GM23338 (cell line): ENCODE measurements around the gene EPHA3. TPM values are rescaled to one million over a fixed set of nuclear protein-coding genes. Genes with fewer than 3 reads are reported as not detected.

ENCODE experiments used
- ATAC-seq: fragments of 200-7000 bp; cut with Tn5 transposase; 3 replicates; pipeline ENCODE4 v1.9.1; 2020
- DNase-seq: peaks from one replicate; pipeline ENCODE4 v3.0.0-alpha.2; 2015; ENCODE audit warnings: low spot score
- H2AFZ ChIP-seq: fragments of 200-600 bp; sonication (generic); 2 replicates; pipeline ENCODE4 v1.8.0; 2016; ENCODE audit warnings: antibody characterized with exemption, mild to moderate bottlenecking, moderate library complexity
- H3F3A ChIP-seq: fragments of 200-600 bp; sonication (generic); replicated peaks from 2 replicates; pipeline ENCODE4 v1.8.0; 2017; ENCODE audit warnings: antibody characterized with exemption, mixed run types, low read depth
- H3K27ac ChIP-seq: fragments of 200-600 bp; sonication (generic); 2 replicates; pipeline ENCODE4 v1.6.1; 2016; ENCODE audit warnings: low read depth
- H3K27me3 ChIP-seq: fragments of 200-600 bp; sonication (generic); 2 replicates; pipeline ENCODE4 v1.8.0; 2016; ENCODE audit warnings: mild to moderate bottlenecking, mixed run types, moderate library complexity; ENCODE audit not compliant: insufficient read depth
- H3K36me3 ChIP-seq: fragments of 200-600 bp; sonication (generic); 2 replicates; pipeline ENCODE4 v1.8.0; 2016; ENCODE audit warnings: mild to moderate bottlenecking; ENCODE audit not compliant: insufficient read depth
- H3K4me1 ChIP-seq: fragments of 200-600 bp; sonication (generic); 2 replicates; pipeline ENCODE4 v1.8.0; 2016; ENCODE audit warnings: mild to moderate bottlenecking, moderate library complexity; ENCODE audit not compliant: insufficient read depth
- H3K4me2 ChIP-seq: fragments of 200-600 bp; sonication (generic); 2 replicates; pipeline ENCODE4 v1.7.1; 2017; ENCODE audit warnings: mixed run types
- H3K4me3 ChIP-seq: fragments of 200-600 bp; sonication (generic); 2 replicates; pipeline ENCODE4 v1.6.1; 2016; ENCODE audit warnings: mixed run types
- H3K79me2 ChIP-seq: fragments of 200-600 bp; sonication (generic); replicated peaks from 2 replicates; pipeline ENCODE4 v1.8.0; 2017; ENCODE audit warnings: mild to moderate bottlenecking; ENCODE audit not compliant: insufficient read depth
- H3K9me2 ChIP-seq: fragments of 200-600 bp; sonication (generic); 2 replicates; pipeline ENCODE4 v1.8.0; 2017; ENCODE audit not compliant: insufficient read depth
- H4K20me1 ChIP-seq: fragments of 200-600 bp; sonication (generic); replicated peaks from 2 replicates; pipeline ENCODE4 v1.8.0; 2017; ENCODE audit warnings: mild to moderate bottlenecking; ENCODE audit not compliant: insufficient read depth
- H3K27ac Mint-ChIP-seq: 2 replicates; pipeline ENCODE4 v1.8.0; 2020; ENCODE audit warnings: inconsistent platforms, mild to moderate bottlenecking, moderate library complexity, mixed read lengths
- H3K27me3 Mint-ChIP-seq: 3 replicates; pipeline ENCODE4 v1.8.0; 2022; ENCODE audit warnings: low read depth, mild to moderate bottlenecking, moderate library complexity, mixed read lengths, inconsistent platforms; ENCODE audit not compliant: insufficient read depth, poor library complexity
- H3K36me3 Mint-ChIP-seq: 3 replicates; pipeline ENCODE4 v1.8.0; 2021; ENCODE audit warnings: low read depth, mild to moderate bottlenecking, inconsistent platforms, moderate library complexity, mixed read lengths
- H3K4me1 Mint-ChIP-seq: 3 replicates; pipeline ENCODE4 v1.8.0; 2020; ENCODE audit warnings: mild to moderate bottlenecking, inconsistent platforms, mixed read lengths
- H3K4me3 Mint-ChIP-seq: 3 replicates; pipeline ENCODE4 v1.8.0; 2021; ENCODE audit warnings: moderate library complexity, mild to moderate bottlenecking, inconsistent platforms, mixed read lengths
- H3K9me3 Mint-ChIP-seq: 3 replicates; pipeline ENCODE4 v1.8.0; 2020; ENCODE audit warnings: moderate library complexity, mild to moderate bottlenecking, inconsistent platforms, mixed read lengths
- CREB1 ChIP-seq: fragments of 250-450 bp; sonication (Bioruptor Pico); IDR thresholded peaks from 2 replicates; pipeline ENCODE4 v1.5.0; 2020; ENCODE audit warnings: low read depth, mild to moderate bottlenecking, moderate library complexity
- CTCF ChIP-seq, 2 experiments: fragments of 200-600 bp in 1 of 2; sonication (generic) in 1 of 2; conservative IDR thresholded peaks; 2 replicates each; pipeline versions ENCODE4 v1.5.1 to v1.6.1; 2016 to 2017; ENCODE audit warnings: antibody characterized with exemption in 2 of 2, low read depth in 2 of 2, mild to moderate bottlenecking in 2 of 2, moderate library complexity in 1 of 2
- ETS1 ChIP-seq: IDR thresholded peaks from 2 replicates; pipeline ENCODE4 v1.6.1; 2016; ENCODE audit warnings: antibody characterized with exemption
- EZH2 ChIP-seq: fragments of 200-600 bp; sonication (generic); IDR thresholded peaks from one replicate; pipeline ENCODE4 v1.8.0; 2017; ENCODE audit warnings: antibody characterized with exemption, mild to moderate bottlenecking, low read depth; ENCODE audit not compliant: unreplicated experiment
- EZH2phosphoT487 ChIP-seq: fragments of 200-600 bp; sonication (generic); IDR thresholded peaks from one replicate; pipeline ENCODE4 v1.8.1; 2018; ENCODE audit warnings: antibody characterized with exemption; ENCODE audit not compliant: unreplicated experiment
- JUNB ChIP-seq: IDR thresholded peaks from one replicate; pipeline ENCODE4 v1.6.1; 2016; ENCODE audit warnings: antibody characterized with exemption; ENCODE audit not compliant: unreplicated experiment
- NANOG ChIP-seq: IDR thresholded peaks from 2 replicates; pipeline ENCODE4 v1.6.1; 2016; ENCODE audit warnings: antibody characterized with exemption, borderline replicate concordance
- POLR2AphosphoS5 ChIP-seq: IDR thresholded peaks from 2 replicates; pipeline ENCODE4 v1.6.1; 2016; ENCODE audit warnings: antibody characterized with exemption, low read depth
- REST ChIP-seq: IDR thresholded peaks from one replicate; pipeline ENCODE4 v1.6.1; 2018; ENCODE audit warnings: antibody characterized with exemption; ENCODE audit not compliant: unreplicated experiment
- ZNF114 ChIP-seq: fragments of 250-450 bp; sonication (Bioruptor Pico); IDR thresholded peaks from 2 replicates; pipeline ENCODE4 v1.5.0; 2020; ENCODE audit warnings: mild to moderate bottlenecking, moderate library complexity
- ZNF331 ChIP-seq: fragments of 250-450 bp; sonication (Bioruptor Pico); IDR thresholded peaks from 2 replicates; pipeline ENCODE4 v1.5.0; 2020; ENCODE audit warnings: low read depth, mild to moderate bottlenecking, moderate library complexity
- ZNF462 ChIP-seq: fragments of 250-450 bp; sonication (Bioruptor Pico); IDR thresholded peaks from 2 replicates; pipeline ENCODE4 v1.5.0; 2020; ENCODE audit warnings: mild to moderate bottlenecking, moderate library complexity
- polyA plus RNA-seq: library from polyadenylated mRNA; unstranded; fragments of >200 nt; fragmentation: Nextera tagmentation; extraction: Ambion mirVana; gene quantifications from 2 replicates; pipeline ENCODE4 v1.2.1, GENCODE V29; 2016
- total RNA-seq: library from RNA; depleted of rRNA; stranded (reverse); fragments of >200 nt; shearing (Covaris generic); gene quantifications from 2 replicates; pipeline ENCODE4 v1.2.3, GENCODE V29; 2014

Gene EPHA3
- total and polyA plus RNA-seq, 2 experiments from 2014 or later: 0.05 to 0.21 TPM

GRCh38 chr3:89503891-89504391 lies 396.5 kb downstream of the EPHA3 start:
- DNase-seq (no peak), ATAC-seq (no peak)
- TF ChIP-seq ZNF331 (no peak), NANOG (no peak), REST (no peak), ZNF114 (CRISPR knock-in tag) (no peak), ETS1 (no peak), EZH2 (no peak), POLR2AphosphoS5 (no peak), CTCF (conservative IDR thresholded peaks at IDR 0.05; ENCODE audit: low read depth in 2 of 2) (no peak), ZNF462 (CRISPR knock-in tag) (no peak), CREB1 (CRISPR knock-in tag) (no peak), JUNB (no peak), EZH2phosphoT487 (no peak)
- H4K20me1 ChIP-seq: no peaks in the 10 kb centered on the region
- no peaks in the 10 kb centered on the region for H3K9me2 ChIP-seq
- Mint-ChIP-seq H3K4me1 (no peaks in the 10 kb centered on the region), H3K36me3 (no peaks in the 10 kb centered on the region), H3K27ac (no peak overlapping the region), H3K9me3 (no peaks in the 10 kb centered on the region), H3K4me3 (no peak overlapping the region), H3K27me3 (no peaks in the 10 kb centered on the region)
- H3K4me2 ChIP-seq: no peak overlapping the region
- H3K27ac ChIP-seq: no peak overlapping the region
- H2AFZ ChIP-seq: no peak overlapping the region; the same call in 1 of the 2 replicates
- no peaks in the 10 kb centered on the region for H3K27me3 ChIP-seq
- no peaks in the 10 kb centered on the region for H3K36me3 ChIP-seq
- no peaks in the 10 kb centered on the region for H3F3A ChIP-seq
- no peaks in the 10 kb centered on the region for H3K79me2 ChIP-seq
- H3K4me1 ChIP-seq: no peaks in the 10 kb centered on the region
- H3K4me3 ChIP-seq: no peak overlapping the region
